HG03060 (cell line): ENCODE results near the gene MANEAL.

Experiments used
- ATAC-seq: cut with Tn5 transposase; IDR thresholded peaks from one replicate; pipeline ENCODE4 v1.9.1; 2021; ENCODE audit warnings: low read depth, moderate number of reproducible peaks; ENCODE audit not compliant: unreplicated experiment

The MANEAL gene

GRCh38 chr1:37822906-37823815 is 29.5 kb downstream of the MANEAL start:
- no peak for ATAC-seq

- no peak for ATAC-seq
Measured at GRCh38 chr1:37824001-37824400, 30.4 kb downstream of the MANEAL start.

DNA sequence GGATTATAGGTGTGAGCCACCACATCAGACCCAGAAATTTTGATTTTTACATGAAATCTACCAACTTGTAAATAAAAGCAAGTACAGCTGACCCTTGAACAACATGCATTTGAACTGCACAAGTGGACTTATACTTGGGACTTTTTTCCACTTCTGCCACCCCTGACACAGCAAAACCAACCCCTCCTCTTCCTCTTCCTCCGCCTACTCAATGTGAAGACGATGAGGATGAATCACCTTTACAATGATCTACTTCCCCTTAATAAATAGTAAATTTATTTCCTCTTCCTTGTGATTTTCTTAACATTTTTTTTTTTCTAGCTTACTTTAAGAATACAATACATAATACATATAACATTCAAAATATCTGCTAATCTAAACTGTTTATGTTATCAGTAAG is 31.9 kb downstream of the MANEAL start:
- no peak for ATAC-seq

- ATAC-seq: no peak
Measured at GRCh38 chr1:37828410-37829074, 34.9 kb downstream of the MANEAL start.

DNA sequence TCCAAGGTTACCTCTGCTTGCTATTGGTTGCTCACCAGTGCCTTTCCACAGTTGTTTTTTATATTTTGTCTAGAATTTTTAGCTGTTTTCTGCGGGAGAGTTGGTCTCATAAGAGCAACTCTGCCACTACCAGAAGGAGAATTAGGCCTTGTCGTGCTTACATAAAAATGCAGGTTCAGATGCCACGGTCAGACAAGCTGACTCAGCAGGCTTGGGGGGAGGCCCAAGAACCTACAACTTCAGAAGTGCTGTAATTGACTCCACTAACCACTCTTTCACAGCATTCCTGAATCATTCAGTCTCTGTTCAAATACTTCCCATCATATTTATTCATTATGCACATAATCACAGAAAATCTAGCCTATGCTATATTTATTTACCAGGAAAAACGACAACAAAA is 37.5 kb downstream of the MANEAL start:
- ATAC-seq: no peak

DNA sequence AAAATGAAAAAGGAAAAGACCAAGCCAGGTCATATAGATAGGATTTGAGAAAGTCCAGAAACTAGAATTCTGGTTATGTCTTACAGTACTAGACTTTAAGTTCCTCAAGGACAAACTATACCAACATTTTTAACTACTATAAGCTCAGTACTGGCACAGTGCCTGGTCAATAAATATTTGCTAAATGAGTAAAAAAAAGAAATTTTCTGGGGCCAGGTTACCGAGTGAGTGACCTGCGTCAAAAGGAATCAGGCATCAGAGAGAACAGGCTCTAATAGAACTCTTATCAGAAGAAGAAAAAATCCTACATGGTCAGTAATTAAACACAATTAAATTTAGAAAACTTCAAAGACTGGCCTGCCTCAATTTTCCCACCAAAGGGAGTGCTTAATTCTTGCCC is 38.2 kb downstream of the MANEAL start:
- no peak for ATAC-seq

DNA sequence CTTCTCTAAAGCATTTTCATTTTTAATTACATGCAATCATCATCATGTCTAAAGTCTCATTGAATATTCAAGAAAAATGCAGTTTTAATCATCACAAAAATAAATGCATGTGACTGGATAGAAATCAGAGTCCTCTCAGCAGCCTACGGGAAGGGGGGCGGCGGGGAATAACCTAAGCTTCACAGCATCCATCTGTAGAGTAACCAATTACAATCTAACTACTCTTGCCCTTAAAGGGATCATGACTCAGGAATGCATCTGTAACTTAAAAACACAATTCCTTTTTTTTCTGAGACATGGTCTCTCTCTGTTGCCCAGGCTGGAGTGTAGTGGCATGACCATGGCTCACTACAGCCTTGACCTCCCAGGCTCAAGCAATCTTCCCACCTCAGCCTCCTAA is 43.1 kb downstream of the MANEAL start:
- ATAC-seq: no peak

DNA sequence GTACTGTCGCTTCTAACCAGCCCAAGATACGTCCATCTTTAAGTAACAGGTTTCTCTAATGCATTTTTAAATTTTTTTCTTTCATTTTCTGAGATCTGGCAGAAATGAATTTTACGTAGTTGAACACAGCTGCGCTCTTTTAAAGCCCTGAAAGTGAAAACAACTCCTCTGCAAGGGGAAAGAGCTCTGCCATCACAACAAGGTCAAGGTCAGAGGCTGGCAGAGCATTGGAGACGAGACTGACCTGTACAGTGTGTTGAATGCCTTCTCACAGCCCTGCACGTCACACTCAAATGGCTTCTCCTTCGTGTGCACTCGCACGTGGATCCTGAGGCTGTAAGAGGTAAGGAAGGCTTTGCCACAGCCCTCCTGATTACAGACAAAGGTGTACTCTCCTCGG is 46.0 kb downstream of the MANEAL start:
- no peak for ATAC-seq

- ATAC-seq: no peak
Measured at GRCh38 chr1:37840711-37841110, 47.1 kb downstream of the MANEAL start.

- ATAC-seq: no peak
Measured at GRCh38 chr1:37841652-37842051, 48.0 kb downstream of the MANEAL start.

GRCh38 chr1:37844536-37844935 is 50.9 kb downstream of the MANEAL start:
- ATAC-seq: no peak

- ATAC-seq: no peak
Measured at GRCh38 chr1:37845049-37845646, 51.5 kb downstream of the MANEAL start.

DNA sequence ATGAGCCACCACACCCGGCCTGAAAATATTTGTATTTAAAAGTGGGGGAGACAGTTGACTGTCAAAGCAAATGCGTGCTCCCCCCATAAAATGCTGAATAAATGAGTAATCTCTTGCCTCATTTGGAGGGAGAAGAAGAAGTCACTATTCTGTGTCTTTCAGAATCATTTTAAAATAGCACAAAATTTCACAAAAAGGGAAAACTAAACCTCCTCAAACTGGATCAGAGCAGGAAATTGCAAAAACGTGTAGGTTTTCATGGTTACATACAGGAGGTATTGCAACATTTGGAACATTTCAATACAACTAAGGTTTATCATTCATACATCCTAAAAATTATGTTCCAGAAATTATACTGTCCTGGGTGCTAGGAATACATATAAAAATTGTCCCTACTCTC is 52.1 kb downstream of the MANEAL start:
- ATAC-seq: no peak

- ATAC-seq: no peak
Measured at GRCh38 chr1:37846647-37847339, 53.1 kb downstream of the MANEAL start.

DNA sequence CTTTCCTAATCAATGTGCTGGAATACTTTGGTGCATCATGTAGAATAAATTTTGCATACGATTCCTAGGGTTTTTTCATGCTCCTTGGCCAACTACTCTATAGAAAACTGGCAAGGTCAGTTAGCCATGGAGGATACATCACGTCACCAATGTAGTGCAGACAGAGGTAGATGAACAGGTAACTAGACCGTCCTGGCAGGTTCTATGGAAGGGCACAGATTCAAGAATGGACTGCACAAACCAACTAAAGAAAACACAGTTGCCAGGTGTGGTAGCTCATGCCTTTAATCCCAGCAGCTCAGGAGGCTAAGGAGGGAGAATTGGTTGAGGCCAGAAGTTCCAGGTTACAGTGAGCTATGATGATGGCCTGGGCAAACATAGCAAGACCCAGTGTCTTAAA is 55.8 kb downstream of the MANEAL start:
- ATAC-seq: no peak

- no peak for ATAC-seq
Measured at GRCh38 chr1:37850352-37850955, 56.8 kb downstream of the MANEAL start.
